NOMO-1 treated with DMSO at 0.1 percent for 48 hours (cell line): ENCODE measurements around the gene NYAP1.
"Not testable (repeated sequence)": the region's sequence is repeated elsewhere in the genome, so short reads cannot be mapped to it uniquely, and the experiment has no call there.

Experiments used
- DNase-seq: peaks from one replicate; lab custom pipeline; 2025; ENCODE audit not compliant: unreplicated experiment; lab: John Stamatoyannopoulos, UW

NYAP1 gene

DNA sequence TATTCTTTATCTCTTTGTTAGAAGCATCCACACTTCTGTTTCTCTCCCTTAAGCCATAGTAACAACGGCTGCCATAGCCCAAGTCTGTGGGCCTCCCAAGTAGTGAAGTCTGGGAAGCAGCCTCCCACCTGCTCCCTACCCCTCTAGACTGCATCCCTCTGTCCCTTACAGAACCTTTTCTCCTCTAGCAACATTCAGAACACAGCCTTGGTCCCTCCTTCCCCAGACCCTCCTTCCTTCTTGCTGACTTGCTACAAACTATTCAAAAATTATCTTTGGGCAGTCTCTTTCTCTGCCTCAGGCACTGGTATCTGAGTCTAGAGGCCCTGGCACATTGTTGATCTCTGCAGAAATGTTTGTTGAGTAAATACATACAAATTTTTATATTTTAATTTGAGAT lies 2.3 kb upstream of the NYAP1 start:
- no peak for DNase-seq

GRCh38 chr7:100482728-100483089 lies 1.0 kb upstream of the NYAP1 start:
- DNase-seq: no peak

GRCh38 chr7:100483090-100483721 lies 521 bp upstream of the NYAP1 start:
- DNase-seq: peak; percentile 66

DNA sequence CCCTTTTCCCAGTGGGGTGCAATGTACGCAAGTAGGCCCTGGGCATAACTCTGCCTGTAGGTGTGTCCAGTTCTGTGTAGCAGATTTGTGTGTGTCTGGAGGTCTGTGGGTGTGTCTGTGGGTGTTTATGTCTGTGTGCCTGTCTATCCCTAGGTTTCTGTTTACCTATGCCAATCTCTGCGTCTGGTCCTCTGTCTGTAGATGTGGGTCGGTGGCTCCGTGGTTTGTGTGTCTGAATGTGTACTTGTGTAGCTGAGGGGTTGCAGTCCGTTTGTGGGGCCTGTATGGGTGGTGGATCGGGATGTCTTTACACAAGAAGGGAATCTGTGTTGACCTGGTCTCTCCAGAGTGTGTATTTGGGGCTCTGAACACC lies 932 bp downstream of the NYAP1 start:
- DNase-seq: no peak

DNA sequence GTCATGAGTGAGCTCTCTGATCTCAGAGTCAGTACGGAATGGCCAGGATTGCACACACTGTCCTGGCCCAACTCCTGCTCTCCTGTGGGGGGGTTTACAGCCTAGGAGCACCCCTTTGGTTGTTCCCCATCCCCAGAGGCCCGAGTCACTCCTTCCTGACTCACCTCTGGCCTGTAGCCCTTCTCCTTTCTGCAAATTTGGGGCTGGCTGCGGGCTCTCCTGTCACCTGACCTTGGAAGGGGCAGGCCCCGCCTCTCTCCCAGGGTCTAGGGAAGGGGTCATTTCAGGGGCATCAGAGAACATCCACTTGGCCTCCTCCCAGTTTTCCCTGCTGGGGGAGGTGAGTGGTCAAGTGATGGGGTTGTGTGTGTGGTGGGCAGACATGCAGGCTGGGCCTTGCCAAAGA lies 1.7 kb downstream of the NYAP1 start:
- DNase-seq: no peak

DNA sequence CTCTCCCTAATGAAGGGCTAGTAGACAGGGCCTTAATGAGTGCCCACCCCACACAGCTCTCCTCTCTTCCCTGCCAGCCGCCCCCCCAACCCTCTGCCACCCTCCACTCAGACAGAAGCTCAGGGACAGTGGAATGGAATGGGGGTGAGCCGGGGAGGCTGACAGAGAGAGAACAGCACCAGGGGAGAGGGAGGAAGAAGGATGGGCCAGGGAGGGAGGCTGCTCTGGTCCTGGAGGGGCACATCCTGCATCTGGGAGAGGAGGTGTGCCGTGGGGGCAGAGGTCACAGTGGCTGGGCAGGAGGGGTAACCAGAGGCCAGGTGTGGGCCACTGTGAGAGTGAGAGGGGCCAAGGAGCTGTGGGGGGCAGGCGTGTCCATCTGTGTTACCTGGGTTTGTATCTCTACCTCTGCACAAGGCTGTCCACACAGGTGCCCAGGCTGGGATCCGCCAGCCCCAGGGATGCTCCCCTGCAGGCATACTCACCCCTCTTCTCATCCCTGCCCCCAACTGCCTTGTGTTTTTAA lies 2.4 kb downstream of the NYAP1 start:
- DNase-seq: no peak

DNA sequence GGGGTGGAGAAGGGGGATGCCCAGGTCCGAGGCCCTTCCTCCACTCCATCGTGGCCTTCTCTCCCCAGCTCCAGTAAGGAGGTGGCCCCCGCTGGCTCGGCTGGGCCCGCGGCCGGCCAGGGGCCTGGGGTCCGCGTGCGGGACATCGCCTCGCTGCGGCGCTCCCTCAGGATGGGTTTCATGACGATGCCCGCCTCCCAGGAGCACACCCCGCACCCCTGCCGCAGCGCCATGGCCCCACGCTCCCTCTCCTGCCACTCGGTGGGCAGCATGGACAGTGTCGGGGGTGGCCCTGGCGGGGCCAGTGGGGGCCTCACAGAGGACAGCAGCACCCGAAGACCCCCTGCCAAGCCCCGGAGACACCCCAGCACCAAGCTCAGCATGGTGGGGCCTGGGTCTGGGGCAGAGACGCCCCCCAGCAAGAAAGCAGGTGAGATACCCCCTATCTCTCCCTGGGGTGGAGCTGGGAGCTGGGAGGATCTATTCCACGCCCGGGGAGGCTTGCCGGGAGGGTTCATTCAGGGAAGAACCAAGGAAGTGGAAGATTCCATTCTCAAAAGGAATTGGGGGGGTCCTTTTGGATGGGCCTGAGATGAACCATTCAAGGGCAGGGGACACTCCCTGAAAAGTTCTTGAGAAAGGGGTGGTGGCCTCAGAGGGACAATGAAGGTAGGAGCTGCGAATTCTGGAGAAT lies 3.2 kb downstream of the NYAP1 start:
- DNase-seq: no peak

DNA sequence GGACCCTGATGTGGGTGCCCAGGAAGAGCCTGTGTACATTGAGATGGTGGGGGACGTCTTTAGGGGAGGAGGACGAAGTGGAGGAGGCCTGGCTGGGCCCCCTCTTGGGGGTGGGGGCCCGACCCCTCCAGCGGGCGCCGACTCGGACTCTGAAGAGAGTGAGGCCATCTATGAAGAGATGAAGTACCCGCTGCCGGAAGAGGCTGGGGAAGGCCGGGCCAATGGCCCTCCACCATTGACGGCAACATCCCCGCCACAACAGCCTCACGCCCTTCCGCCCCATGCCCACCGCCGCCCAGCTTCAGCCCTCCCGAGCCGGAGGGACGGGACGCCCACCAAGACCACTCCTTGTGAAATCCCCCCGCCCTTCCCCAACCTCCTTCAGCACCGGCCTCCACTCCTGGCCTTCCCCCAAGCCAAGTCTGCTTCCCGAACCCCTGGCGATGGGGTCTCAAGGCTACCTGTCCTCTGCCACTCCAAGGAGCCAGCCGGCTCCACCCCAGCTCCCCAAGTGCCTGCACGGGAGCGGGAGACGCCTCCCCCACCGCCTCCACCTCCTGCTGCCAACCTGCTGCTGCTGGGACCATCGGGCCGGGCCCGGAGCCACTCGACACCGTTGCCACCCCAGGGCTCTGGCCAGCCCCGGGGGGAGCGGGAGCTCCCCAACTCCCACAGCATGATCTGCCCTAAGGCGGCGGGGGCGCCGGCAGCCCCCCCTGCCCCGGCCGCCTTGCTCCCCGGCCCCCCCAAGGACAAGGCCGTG lies 4.8 kb downstream of the NYAP1 start:
- no peak for DNase-seq

DNA sequence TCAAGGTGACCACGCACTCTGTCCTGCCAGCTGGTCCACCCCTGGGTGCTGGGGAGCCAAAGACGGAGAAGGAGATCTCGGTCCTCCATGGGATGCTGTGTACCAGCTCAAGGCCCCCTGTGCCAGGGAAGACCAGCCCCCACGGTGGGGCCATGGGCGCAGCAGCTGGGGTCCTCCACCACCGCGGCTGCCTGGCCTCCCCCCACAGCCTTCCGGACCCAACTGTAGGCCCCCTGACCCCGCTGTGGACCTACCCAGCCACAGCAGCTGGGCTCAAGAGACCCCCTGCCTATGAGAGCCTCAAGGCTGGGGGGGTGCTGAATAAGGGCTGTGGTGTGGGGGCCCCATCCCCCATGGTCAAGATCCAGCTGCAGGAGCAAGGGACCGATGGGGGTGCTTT lies 5.4 kb downstream of the NYAP1 start:
- DNase-seq: no peak

DNA sequence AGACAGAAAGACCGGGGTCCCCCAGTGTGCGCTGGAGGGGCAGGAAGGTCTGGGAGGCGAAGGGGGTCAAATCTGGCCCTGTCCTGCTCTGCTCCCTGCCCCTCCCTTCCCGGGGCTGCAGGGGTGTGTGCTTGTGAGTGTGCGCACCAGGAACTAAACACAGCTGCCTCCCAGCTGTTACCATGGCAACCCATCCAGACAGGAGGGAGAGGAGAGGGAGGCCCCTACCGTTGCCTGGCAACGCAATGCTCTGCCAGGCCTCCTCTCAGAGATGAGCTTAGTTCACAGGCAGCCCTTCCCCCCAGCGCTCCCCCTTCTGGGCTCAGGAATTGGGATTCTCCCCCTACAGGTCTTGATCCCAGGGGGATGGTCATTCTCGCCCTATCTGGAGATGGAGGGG lies 6.1 kb downstream of the NYAP1 start:
- peak; percentile 79 for DNase-seq

GRCh38 chr7:100490483-100491191 lies 6.9 kb downstream of the NYAP1 start:
- no peak for DNase-seq

DNA sequence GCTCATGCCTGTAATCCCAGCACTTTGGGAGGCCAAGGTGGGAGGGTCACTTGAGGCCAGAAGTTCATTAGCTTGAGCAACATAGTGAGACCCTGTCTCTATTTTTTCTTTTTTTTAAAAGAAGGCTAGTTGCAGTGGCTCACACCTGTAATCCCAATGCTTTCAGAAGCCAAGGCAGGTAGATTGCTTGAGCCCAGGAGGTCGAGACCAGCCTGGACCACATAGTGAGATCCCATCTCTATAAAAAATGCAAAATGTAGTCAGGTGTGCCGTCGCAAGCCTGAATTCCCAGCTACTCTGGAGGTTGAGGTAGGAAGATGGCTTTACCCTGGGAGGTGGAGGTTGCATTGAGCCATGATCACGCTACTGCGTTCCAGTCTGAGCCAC lies 7.5 kb downstream of the NYAP1 start:
- DNase-seq: no peak

GRCh38 chr7:100492738-100493475 lies 9.2 kb downstream of the NYAP1 start:
- DNase-seq: no peak

DNA sequence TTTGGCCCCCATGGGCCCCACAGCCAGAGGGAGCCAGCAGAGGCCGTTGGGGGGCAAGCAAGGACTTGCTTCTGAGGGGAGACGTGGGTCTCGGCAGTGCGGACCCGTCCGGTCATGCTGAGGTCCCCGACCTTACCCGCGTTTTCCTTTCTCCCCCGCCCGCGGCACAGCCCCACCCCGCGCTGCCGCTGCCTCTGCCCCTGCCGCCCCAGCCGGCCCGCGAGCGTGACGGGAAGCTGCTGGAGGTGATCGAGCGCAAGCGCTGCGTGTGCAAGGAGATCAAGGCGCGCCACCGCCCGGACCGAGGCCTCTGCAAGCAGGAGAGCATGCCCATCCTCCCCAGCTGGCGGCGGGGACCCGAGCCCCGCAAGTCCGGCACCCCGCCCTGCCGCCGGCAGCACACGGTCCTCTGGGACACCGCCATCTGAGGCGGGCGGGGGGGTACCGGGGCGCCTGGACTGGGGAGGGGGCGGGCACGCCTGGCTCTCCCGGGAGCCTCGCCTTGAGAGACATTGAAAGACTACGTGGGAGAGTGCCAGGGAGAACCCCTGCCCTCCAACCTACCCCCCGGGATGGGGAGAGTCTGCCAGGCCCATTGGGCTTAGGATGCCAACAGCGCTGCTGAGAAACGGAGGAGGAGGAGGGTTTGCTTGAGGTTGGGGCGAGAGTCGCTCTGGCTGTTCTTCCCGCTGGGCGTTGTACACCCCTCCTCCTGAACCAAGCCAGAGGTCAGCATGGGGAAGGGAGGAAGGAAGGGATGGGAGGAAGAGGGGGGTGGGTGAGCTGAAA lies 9.9 kb downstream of the NYAP1 start:
- peak; percentile 40 for DNase-seq

GRCh38 chr7:100496509-100496908 lies 12.8 kb downstream of the NYAP1 start:
- DNase-seq: no peak

- DNase-seq: not testable (repeated sequence)
These were observed 17.0 kb downstream of the NYAP1 start for GRCh38 chr7:100500743-100501142.

GRCh38 chr7:100504031-100504430 lies 20.3 kb downstream of the NYAP1 start:
- DNase-seq: not testable (repeated sequence)

DNA sequence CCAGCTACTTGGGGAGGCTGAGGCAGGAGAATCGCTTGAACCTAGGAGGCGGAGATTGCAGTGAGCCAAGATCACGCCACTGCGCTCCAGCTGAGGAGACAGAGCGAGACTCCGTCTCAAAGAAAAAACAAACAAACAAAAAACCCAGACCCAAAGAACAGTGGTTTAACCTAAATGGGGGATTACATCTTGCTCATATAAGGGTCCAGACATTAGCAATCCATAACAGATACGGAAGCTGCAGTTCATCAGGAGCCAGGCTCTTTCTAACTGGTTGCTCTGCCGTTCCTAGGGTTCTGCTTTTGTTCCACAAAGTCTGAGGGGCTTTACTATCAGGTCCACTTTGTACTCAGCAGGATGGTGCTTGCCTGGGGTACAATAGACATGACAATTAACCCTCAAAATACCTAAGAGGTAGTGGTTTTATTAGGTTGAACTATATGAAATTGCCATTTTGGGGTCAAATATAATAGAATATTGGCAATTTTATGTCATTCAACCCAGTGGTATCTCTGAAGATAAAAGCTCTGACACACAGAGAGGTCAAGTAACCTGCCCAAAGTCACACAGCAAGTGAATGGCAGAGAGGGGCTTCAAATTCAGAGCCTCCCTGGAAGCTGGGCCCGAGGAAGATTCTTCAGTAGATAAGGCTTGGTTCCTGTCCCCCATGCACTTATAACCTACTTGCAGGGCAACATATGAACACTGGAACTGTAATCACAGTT lies 21.3 kb downstream of the NYAP1 start:
- DNase-seq: no peak

GRCh38 chr7:100506356-100506923 lies 22.7 kb downstream of the NYAP1 start:
- no peak for DNase-seq
